ENCODE data around the gene CRNKL1.

GRCh38 chr20:20092827-20093226 is 40.6 kb upstream of the CRNKL1 start:
- TF ChIP-seq CTCF (IDR thresholded peaks at IDR 0.05), result no peak
- TF ChIP-seq POLR2A (IDR thresholded peaks at IDR 0.05), result no peak

Measured in stomach (tissue), 4 donors.